Measurements from ENCODE around the gene ACAP1. TPM values are rescaled to one million over a fixed set of nuclear protein-coding genes. Genes with fewer than 3 reads are reported as not detected.
"Not testable (repeated sequence)": the region's sequence is repeated elsewhere in the genome, so short reads cannot be mapped to it uniquely, and the experiment has no call there.

Gene ACAP1
- total RNA-seq, 1 experiment from 2014 or later = 10.9 TPM

DNA sequence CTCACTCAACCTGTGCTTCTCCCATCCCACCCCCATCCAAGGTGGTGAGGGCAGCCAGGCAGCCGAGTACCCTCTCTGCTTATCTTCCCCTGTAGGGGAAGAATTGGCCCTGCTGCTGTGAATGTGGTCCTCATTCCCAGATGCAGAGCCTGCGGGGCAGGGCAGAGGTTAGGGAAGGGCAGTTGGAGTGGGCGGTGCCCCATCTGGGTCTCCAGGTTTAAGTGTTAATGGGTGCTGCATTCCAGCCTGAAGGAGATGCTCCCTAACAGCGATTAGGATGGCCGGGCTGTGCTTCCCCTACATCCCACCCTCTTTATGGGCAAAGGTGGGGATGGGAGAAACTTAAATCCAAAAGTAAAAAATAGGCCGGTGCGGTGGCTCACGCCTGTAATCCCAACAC lies 30.8 kb downstream of the ACAP1 start:
- no TSS peak for BruUV-seq (replicated peaks)
- TF ChIP-seq EZH2 (IDR thresholded peaks at IDR 0.05; ENCODE audit: low read depth) = no peak
- TF ChIP-seq, protein P1, sequence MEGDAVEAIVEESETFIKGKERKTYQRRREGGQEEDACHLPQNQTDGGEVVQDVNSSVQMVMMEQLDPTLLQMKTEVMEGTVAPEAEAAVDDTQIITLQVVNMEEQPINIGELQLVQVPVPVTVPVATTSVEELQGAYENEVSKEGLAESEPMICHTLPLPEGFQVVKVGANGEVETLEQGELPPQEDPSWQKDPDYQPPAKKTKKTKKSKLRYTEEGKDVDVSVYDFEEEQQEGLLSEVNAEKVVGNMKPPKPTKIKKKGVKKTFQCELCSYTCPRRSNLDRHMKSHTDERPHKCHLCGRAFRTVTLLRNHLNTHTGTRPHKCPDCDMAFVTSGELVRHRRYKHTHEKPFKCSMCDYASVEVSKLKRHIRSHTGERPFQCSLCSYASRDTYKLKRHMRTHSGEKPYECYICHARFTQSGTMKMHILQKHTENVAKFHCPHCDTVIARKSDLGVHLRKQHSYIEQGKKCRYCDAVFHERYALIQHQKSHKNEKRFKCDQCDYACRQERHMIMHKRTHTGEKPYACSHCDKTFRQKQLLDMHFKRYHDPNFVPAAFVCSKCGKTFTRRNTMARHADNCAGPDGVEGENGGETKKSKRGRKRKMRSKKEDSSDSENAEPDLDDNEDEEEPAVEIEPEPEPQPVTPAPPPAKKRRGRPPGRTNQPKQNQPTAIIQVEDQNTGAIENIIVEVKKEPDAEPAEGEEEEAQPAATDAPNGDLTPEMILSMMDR (conservative IDR thresholded peaks at IDR 0.05) = no peak
- no peak overlapping the region for H3K27ac ChIP-seq
- H2AFZ ChIP-seq = no peak overlapping the region
- intact Hi-C loops (cut with micrococcal nuclease; ENCODE audit: unreplicated experiment) = no loop called here
- no peaks in the 10 kb centered on the region for H3K4me1 ChIP-seq (replicated peaks; ENCODE audit: insufficient read depth)
- H3K4me3 ChIP-seq = no peak overlapping the region
- H3K79me2 ChIP-seq (ENCODE audit: low read depth) = no peaks in the 10 kb centered on the region
- H3K27me3 ChIP-seq (ENCODE audit: insufficient read depth, low read depth) = no peaks in the 10 kb centered on the region
- no peaks in the 10 kb centered on the region for H4K20me1 ChIP-seq (ENCODE audit: insufficient read depth)
- ChIA-PET CTCF (no interaction called here), POLR2A (ENCODE audit: unreplicated experiment) (no interaction called here)
- no peaks in the 10 kb centered on the region for H3K9me3 ChIP-seq (ENCODE audit: insufficient read depth, low read depth)
- DNase-seq = no peak
- H3K9me2 ChIP-seq (ENCODE audit: insufficient read depth) = no peaks in the 10 kb centered on the region
- H3F3A ChIP-seq (ENCODE audit: insufficient read depth, low read depth) = no peaks in the 10 kb centered on the region
- H3K36me3 ChIP-seq (ENCODE audit: low read depth) = no peaks in the 10 kb centered on the region
- H3K4me2 ChIP-seq = no peak overlapping the region

DNA sequence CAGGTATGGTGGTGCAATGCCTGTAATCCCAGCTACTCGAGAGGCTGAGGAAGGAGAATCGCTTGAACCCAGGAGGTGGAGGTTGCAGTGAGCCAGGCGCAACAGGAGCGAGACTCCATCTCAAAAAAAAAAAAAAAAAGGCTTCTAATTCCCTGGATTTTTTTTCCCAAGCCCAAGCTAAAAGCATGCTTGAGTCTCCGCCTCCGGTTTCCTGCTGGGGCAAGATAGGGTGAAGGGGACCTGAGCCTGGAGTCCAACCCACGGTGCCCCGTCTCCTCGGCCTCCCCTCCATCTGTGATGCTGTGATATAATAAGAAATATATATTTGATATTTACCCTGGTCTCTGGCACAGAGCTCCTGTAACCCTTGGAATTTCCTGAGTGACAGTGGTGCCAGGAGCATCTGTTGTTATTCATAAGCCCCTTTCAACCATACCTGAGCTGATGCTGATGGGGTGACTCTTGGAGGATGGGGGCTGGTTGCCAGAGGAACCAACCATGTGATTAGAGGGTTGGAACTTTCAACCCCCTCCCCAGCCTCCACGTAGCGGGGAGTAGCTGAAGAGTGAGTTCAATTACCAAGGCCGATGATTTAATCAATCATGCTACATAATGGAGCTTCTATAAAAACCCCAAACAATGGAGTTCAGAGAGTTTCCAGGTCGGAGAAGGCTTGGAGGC lies 31.7 kb downstream of the ACAP1 start:
- H3K4me3 ChIP-seq = no peak overlapping the region
- H3K9me2 ChIP-seq (ENCODE audit: insufficient read depth) = no peaks in the 10 kb centered on the region
- no peaks in the 10 kb centered on the region for H4K20me1 ChIP-seq (ENCODE audit: insufficient read depth)
- BruUV-seq (replicated peaks) = no TSS peak
- POLR2A ChIA-PET (ENCODE audit: unreplicated experiment) = no interaction called here
- H3K36me3 ChIP-seq (ENCODE audit: low read depth) = no peaks in the 10 kb centered on the region
- no peak overlapping the region for H3K4me2 ChIP-seq
- H3K9me3 ChIP-seq (ENCODE audit: insufficient read depth, low read depth) = no peaks in the 10 kb centered on the region
- no peak overlapping the region for H3K27ac ChIP-seq
- no peak for TF ChIP-seq EZH2 (IDR thresholded peaks at IDR 0.05; ENCODE audit: low read depth)
- H3K4me1 ChIP-seq (replicated peaks; ENCODE audit: insufficient read depth) = no peaks in the 10 kb centered on the region
- no peaks in the 10 kb centered on the region for H3K79me2 ChIP-seq (ENCODE audit: low read depth)
- CTCF ChIA-PET = interaction anchor here (0.6 kb wide), 1 partner anchor 52 kb away, joined by 3 read pairs; the partner anchor contains the start of gene SPEM1
- no peak overlapping the region for H2AFZ ChIP-seq
- intact Hi-C loops (cut with micrococcal nuclease; ENCODE audit: unreplicated experiment) = no loop called here
- DNase-seq = no peak
- H3F3A ChIP-seq (ENCODE audit: insufficient read depth, low read depth) = no peaks in the 10 kb centered on the region
- no peaks in the 10 kb centered on the region for H3K27me3 ChIP-seq (ENCODE audit: insufficient read depth, low read depth)

DNA sequence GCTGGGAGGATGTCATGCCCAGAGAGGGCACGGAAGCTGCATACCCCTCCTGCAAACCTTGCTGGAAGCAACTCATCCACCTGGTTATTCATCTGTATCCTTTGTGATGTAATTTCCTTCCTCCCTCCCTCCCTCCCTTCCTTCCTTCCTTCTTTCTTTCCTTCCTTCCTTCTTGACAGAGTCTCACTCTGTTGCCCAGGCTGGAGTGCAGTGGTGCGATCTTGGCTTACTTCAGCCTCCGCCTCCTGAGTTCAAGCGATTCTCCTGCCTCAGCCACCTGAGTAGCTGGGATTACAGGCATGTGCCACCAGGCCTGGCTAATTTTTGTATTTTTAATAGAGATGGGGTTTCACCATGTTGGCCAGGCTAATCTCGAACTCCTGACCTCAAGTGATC lies 32.3 kb downstream of the ACAP1 start:
- H3K4me2 ChIP-seq; intact Hi-C loops (cut with micrococcal nuclease; ENCODE audit: unreplicated experiment); H3K9me2 ChIP-seq (ENCODE audit: insufficient read depth); H3K9me3 ChIP-seq (ENCODE audit: insufficient read depth, low read depth); H3K79me2 ChIP-seq (ENCODE audit: low read depth); H3K36me3 ChIP-seq (ENCODE audit: low read depth); H3F3A ChIP-seq (ENCODE audit: insufficient read depth, low read depth); H3K4me1 ChIP-seq (replicated peaks; ENCODE audit: insufficient read depth); DNase-seq; H3K4me3 ChIP-seq; BruUV-seq (replicated peaks); H3K27me3 ChIP-seq (ENCODE audit: insufficient read depth, low read depth); H2AFZ ChIP-seq; H4K20me1 ChIP-seq (ENCODE audit: insufficient read depth); H3K27ac ChIP-seq: not testable (repeated sequence)
- CTCF ChIA-PET = interaction anchor here (0.6 to 0.7 kb wide), 2 partner anchors 52 to 93 kb away, joined by 3 read pairs; partner anchors contain the start of gene SPEM1
- POLR2A ChIA-PET (ENCODE audit: unreplicated experiment) = interaction anchor here (0.6 kb wide), 1 partner anchor 17 kb away, joined by 5 read pairs; no protein-coding TSS in a partner anchor

DNA sequence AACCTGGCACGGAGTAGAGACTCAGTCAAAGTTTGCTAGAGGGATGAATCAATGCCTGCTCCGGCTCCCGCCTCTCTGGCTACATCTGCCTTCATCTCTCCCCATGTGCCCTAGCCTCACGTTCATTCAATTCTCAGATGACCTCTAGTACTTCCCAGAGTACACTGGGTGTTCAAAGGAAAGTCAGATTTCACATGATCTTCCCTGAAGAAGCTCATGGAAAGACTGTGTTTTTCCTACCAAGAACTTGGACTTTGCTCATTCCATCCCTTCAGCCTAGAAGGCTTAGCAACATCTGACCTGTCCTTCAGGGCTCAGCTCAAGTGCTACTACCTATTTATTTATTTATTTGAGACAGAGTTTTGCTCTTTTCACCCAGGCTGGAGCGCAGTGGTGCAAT lies 33.5 kb downstream of the ACAP1 start:
- ChIA-PET CTCF (no interaction called here), POLR2A (ENCODE audit: unreplicated experiment) (no interaction called here)
- no peak overlapping the region for H3K4me2 ChIP-seq
- TF ChIP-seq EZH2 (IDR thresholded peaks at IDR 0.05; ENCODE audit: low read depth) = no peak
- TF ChIP-seq, protein P1 (conservative IDR thresholded peaks at IDR 0.05) = no peak
- no peak overlapping the region for H2AFZ ChIP-seq
- no peaks in the 10 kb centered on the region for H3K9me3 ChIP-seq (ENCODE audit: insufficient read depth, low read depth)
- no peaks in the 10 kb centered on the region for H3K4me1 ChIP-seq (replicated peaks; ENCODE audit: insufficient read depth)
- H3K9me2 ChIP-seq (ENCODE audit: insufficient read depth) = no peaks in the 10 kb centered on the region
- no peaks in the 10 kb centered on the region for H3F3A ChIP-seq (ENCODE audit: insufficient read depth, low read depth)
- BruUV-seq (replicated peaks) = no TSS peak
- DNase-seq = no peak
- H3K79me2 ChIP-seq (ENCODE audit: low read depth) = no peaks in the 10 kb centered on the region
- H3K27me3 ChIP-seq (ENCODE audit: insufficient read depth, low read depth) = no peaks in the 10 kb centered on the region
- intact Hi-C loops (cut with micrococcal nuclease; ENCODE audit: unreplicated experiment) = no loop called here
- no peaks in the 10 kb centered on the region for H3K36me3 ChIP-seq (ENCODE audit: low read depth)
- H3K4me3 ChIP-seq = no peak overlapping the region
- H4K20me1 ChIP-seq (ENCODE audit: insufficient read depth) = no peaks in the 10 kb centered on the region
- H3K27ac ChIP-seq = no peak overlapping the region

Measured in PC-9 (cell line).